B cell (primary cell): Measurements from ENCODE around the gene CD44. TPM values are rescaled to one million over a fixed set of nuclear protein-coding genes. Genes with fewer than 3 reads are reported as not detected.

Source experiments
- ATAC-seq: fragments of 200-7000 bp; cut with Tn5 transposase; one replicate; pipeline ENCODE4 v1.10.0; 2021; ENCODE audit warnings: low read depth, mild to moderate bottlenecking, moderate number of reproducible peaks, moderate library complexity
- CTCF ChIA-PET: fragments of 350-600 bp; sonication (Branson Sonifier 250); formaldehyde crosslinking; loops from one replicate; lab custom pipeline; 2021; ENCODE audit warnings: antibody characterized with exemption, inconsistent platforms; lab: Charles Lee
- POLR2A ChIA-PET: fragments of 350-600 bp; sonication (Branson Sonifier 250); formaldehyde crosslinking; loops from one replicate; lab custom pipeline; 2021; ENCODE audit warnings: antibody characterized with exemption; lab: Charles Lee
- DNase-seq: peaks from one replicate; pipeline ENCODE4 v3.0.0; 2013
- H2AFZ ChIP-seq: 2 replicates; pipeline ENCODE4 v1.6.1; 2012; ENCODE audit warnings: mild to moderate bottlenecking, low read depth, low read length; ENCODE audit not compliant: insufficient read depth, poor library complexity, severe bottlenecking
- H3K27ac ChIP-seq, 2 donors: 1 replicate in 1 of 2; 2 replicates in 1 of 2; pipeline ENCODE4 v1.5.1; 2012 to 2013; ENCODE audit warnings: low read length in 2 of 2, mild to moderate bottlenecking in 2 of 2, moderate library complexity in 1 of 2
- H3K27me3 ChIP-seq, 4 experiments: fragments of 200-600 bp in 1 of 4; sonication (generic) in 1 of 4; replicated peaks in 1 of 4; 1 replicate in 2 of 4; 2 replicates in 2 of 4; pipeline versions ENCODE4 v1.6.1 to v1.7.0; 2013 to 2016; ENCODE audit warnings: low read length in 3 of 4, mild to moderate bottlenecking in 2 of 4, mixed read lengths in 1 of 4, moderate library complexity in 1 of 4; ENCODE audit not compliant: insufficient read depth in 4 of 4, control insufficient read depth in 3 of 4; ENCODE audit errors: control extremely low read depth in 1 of 4
- H3K36me3 ChIP-seq, 2 experiments: replicated peaks in 1 of 2; 1 replicate in 1 of 2; 2 replicates in 1 of 2; pipeline versions ENCODE4 v1.6.1 to v1.7.1; 2013; ENCODE audit warnings: low read length in 1 of 2; ENCODE audit not compliant: insufficient read depth in 2 of 2, control insufficient read depth in 1 of 2; ENCODE audit errors: control extremely low read depth in 1 of 2, extremely low read depth in 1 of 2
- H3K4me1 ChIP-seq, 2 donors: fragments of 200-600 bp in 1 of 2; sonication (generic) in 1 of 2; 1 replicate in 1 of 2; 2 replicates in 1 of 2; pipeline versions ENCODE4 v1.5.1 to v1.6.1; 2013 to 2017; ENCODE audit warnings: low read length in 2 of 2; ENCODE audit not compliant: control insufficient read depth in 2 of 2, insufficient read depth in 2 of 2
- H3K4me2 ChIP-seq: replicated peaks from 2 replicates; pipeline ENCODE3; 2012; ENCODE audit warnings: mild to moderate bottlenecking, low read depth, low read length; ENCODE audit not compliant: poor library complexity, severe bottlenecking
- H3K4me3 ChIP-seq, 5 experiments: fragments of 200-600 bp in 1 of 5; sonication (generic) in 1 of 5; 1 replicate in 3 of 5; 2 replicates in 2 of 5; pipeline versions ENCODE4 v1.5.1 to v1.7.0; 2011 to 2016; ENCODE audit warnings: low read length in 4 of 5, mild to moderate bottlenecking in 4 of 5, low read depth in 2 of 5, control low read depth in 1 of 5, moderate library complexity in 1 of 5; ENCODE audit not compliant: insufficient read depth in 1 of 5; ENCODE audit errors: control extremely low read depth in 1 of 5, extremely low read depth in 1 of 5
- H3K79me2 ChIP-seq: fragments of 200-600 bp; sonication (generic); one replicate; pipeline ENCODE4 v1.6.0; 2016; ENCODE audit warnings: low read length; ENCODE audit not compliant: control insufficient read depth, insufficient read depth
- H3K9ac ChIP-seq: fragments of 200-600 bp; sonication (generic); 2 replicates; pipeline ENCODE4 v1.6.1; 2017; ENCODE audit warnings: mild to moderate bottlenecking, low read length, moderate library complexity
- H3K9me3 ChIP-seq, 3 donors: one replicate each; pipeline versions ENCODE4 v1.6.1 to v1.7.1; 2013; ENCODE audit warnings: low read length in 2 of 3; ENCODE audit not compliant: control insufficient read depth in 2 of 3, insufficient read depth in 1 of 3; ENCODE audit errors: control extremely low read depth in 1 of 3
- H4K20me1 ChIP-seq: 2 replicates; pipeline ENCODE4 v1.6.0; 2012; ENCODE audit warnings: mild to moderate bottlenecking, low read length; ENCODE audit not compliant: insufficient read depth, control insufficient read depth, poor library complexity, severe bottlenecking
- H3K27ac Mint-ChIP-seq: one replicate; pipeline ENCODE4 v1.8.0; 2021; ENCODE audit warnings: mixed read lengths
- H3K27me3 Mint-ChIP-seq: one replicate; pipeline ENCODE4 v1.8.0; 2021; ENCODE audit warnings: mixed read lengths
- H3K4me1 Mint-ChIP-seq: one replicate; pipeline ENCODE4 v1.8.0; 2021; ENCODE audit warnings: mixed read lengths
- H3K4me3 Mint-ChIP-seq: one replicate; pipeline ENCODE4 v1.8.0; 2021; ENCODE audit warnings: mixed read lengths
- H3K9me3 Mint-ChIP-seq: one replicate; pipeline ENCODE4 v1.8.0; 2022; ENCODE audit warnings: mixed read lengths; ENCODE audit not compliant: insufficient read depth
- EZH2 ChIP-seq: IDR thresholded peaks from 2 replicates; pipeline ENCODE4 v1.6.1; 2012; ENCODE audit warnings: borderline replicate concordance, low read depth, mild to moderate bottlenecking, moderate library complexity, low read length; ENCODE audit not compliant: insufficient read depth, poor library complexity, severe bottlenecking
- WGBS: methylation state at CpG from one replicate; pipeline ENCODE4 v1.1.5; 2013; ENCODE audit warnings: missing lambda C conversion rate; ENCODE audit not compliant: insufficient coverage; 5-methylcytosine and 5-hydroxymethylcytosine counted together
- intact Hi-C: fragments of 100-400 bp; cut with micrococcal nuclease; formaldehyde crosslinking; loops from one replicate; pipeline ENCODE4 v1.10.0; 2022
- polyA plus RNA-seq: library from polyadenylated mRNA; depleted of rRNA; stranded (reverse); fragments of >200 nt; gene quantifications from 2 replicates; pipeline ENCODE4 v1.2.3, GENCODE V29; 2012
- total RNA-seq, 2 donors: library from RNA; stranded (reverse); fragments of 120-200 nt in 1 of 2; gene quantifications; 1 replicate in 1 of 2; 2 replicates in 1 of 2; pipeline versions ENCODE4 v1.2.3 to v1.2.4, GENCODE V29; 2013 to 2022
- TF ChIP-seq, protein P1 (sequence below): fragments of 200-600 bp; IDR thresholded peaks from one replicate; pipeline ENCODE4 v1.8.0; 2022; ENCODE audit warnings: antibody characterized with exemption, mild to moderate bottlenecking

The CD44 gene
- total and polyA plus RNA-seq, 2 donors (not counting 1 experiment from before 2014, with no cell fraction given), result 261 to 896 TPM

DNA sequence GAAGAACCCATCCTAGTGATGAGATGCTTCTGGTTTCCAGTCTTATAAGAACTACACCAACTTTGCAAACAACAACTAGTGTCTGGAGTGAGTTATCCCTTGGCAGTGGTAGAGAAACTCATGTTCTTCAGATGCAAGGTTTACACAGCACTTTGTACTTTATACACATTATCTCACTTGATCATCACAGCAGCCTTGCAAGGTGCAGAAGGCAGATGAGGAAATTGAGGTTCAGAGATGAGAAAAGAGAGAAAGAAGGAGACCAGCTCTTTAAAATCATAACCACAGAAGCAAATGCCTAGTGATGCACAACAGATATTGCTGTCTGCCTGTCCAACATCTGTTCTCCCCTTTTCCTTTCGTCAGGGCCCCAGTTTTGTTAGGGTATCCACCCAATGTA is 16.7 kb upstream of the CD44 start:
- no peaks in the 10 kb centered on the region for H4K20me1 ChIP-seq
- CTCF ChIA-PET, result no interaction called here
- H3K4me1 Mint-ChIP-seq, result peaks cover 91% of the 10 kb centered on the region

DNA sequence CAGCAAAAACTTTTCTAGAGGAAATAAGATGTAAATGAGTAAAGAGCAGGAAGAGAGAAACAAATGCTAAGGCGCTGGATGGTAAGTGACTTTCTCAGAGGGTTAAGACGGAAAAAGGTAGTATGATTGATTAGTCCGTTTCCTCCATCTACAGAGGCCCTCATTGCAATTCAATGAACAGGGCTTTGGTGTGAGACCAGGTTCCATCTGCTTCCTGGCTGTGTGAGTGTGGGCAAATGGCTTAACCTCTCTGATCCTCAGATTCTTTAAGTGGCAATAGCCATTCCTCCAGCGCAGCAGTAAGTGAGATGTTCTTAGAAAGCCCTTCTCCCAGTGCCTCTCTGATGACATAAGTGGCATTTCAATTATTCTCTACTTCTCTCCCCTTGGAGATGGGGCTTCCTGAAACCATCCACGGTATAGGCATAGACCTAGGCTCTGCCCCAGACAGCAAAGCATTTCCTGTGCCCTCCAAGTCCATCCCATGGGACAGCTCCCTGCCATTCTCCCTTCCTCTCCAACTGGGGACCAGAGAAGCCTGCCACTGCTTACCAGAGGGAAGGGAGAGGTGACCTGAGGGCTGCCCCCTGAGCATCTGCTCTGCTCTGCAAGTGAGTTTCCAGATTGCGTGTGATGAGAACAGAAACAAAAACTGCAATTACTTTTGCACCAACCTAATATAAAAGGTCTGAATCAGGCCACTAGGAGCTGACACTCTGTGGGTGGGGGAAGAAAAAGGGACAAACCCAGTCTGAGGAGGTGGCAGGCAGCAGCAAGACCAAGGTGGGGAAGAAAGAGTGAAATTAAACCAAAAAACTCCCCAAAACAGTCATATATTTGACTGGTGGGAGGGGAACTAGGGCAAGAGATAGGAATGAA is 12.7 kb upstream of the CD44 start:
- Mint-ChIP-seq H3K27me3 (no peaks in the 10 kb centered on the region), H3K9me3 (no peaks in the 10 kb centered on the region), H3K4me3 (peak overlapping the region; percentile 29), H3K27ac (peak overlapping the region; percentile 74), H3K4me1 (peaks cover 69% of the 10 kb centered on the region)
- TF ChIP-seq, protein P1, sequence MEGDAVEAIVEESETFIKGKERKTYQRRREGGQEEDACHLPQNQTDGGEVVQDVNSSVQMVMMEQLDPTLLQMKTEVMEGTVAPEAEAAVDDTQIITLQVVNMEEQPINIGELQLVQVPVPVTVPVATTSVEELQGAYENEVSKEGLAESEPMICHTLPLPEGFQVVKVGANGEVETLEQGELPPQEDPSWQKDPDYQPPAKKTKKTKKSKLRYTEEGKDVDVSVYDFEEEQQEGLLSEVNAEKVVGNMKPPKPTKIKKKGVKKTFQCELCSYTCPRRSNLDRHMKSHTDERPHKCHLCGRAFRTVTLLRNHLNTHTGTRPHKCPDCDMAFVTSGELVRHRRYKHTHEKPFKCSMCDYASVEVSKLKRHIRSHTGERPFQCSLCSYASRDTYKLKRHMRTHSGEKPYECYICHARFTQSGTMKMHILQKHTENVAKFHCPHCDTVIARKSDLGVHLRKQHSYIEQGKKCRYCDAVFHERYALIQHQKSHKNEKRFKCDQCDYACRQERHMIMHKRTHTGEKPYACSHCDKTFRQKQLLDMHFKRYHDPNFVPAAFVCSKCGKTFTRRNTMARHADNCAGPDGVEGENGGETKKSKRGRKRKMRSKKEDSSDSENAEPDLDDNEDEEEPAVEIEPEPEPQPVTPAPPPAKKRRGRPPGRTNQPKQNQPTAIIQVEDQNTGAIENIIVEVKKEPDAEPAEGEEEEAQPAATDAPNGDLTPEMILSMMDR, result peak; percentile 38
- no peak for TF ChIP-seq EZH2
- ChIA-PET POLR2A (interaction anchor here (0.7 to 1.9 kb wide), 3 partner anchors 13 to 23 kb away, joined by 3 to 5 read pairs (median 5); no protein-coding TSS in a partner anchor), CTCF (interaction anchor here (1.0 to 1.7 kb wide), 3 partner anchors 37 to 121 kb away, joined by 3 to 6 read pairs (median 3); no protein-coding TSS in a partner anchor)
- Histone ChIP-seq H3K4me1 (peaks cover 49 to 60% of the 10 kb centered on the region in 2 donors), H3K4me2 (peak overlapping the region; percentile 62), H3K9me3 (no peaks in the 10 kb centered on the region), H3K79me2 (no peaks in the 10 kb centered on the region), H2AFZ (peak overlapping the region; percentile 56), H3K27me3 (no peaks in the 10 kb centered on the region), H3K36me3 (no peaks in the 10 kb centered on the region), H3K4me3 (peak overlapping the region in 2 of 5 experiments; percentile 12 to 34), H4K20me1 (no peaks in the 10 kb centered on the region), H3K9ac (peak overlapping the region; percentile 13), H3K27ac (peak overlapping the region; percentile 50 to 57)
- intact Hi-C loops, result loop anchor here (1.0 to 5.0 kb wide), 2 partner anchors 13 to 36 kb away; partner anchors contain the start of gene CD44
- 70% methylated on average over 2 of the region's 6 CpGs for WGBS
- peak; percentile 82 for ATAC-seq
- peak; percentile 82 for DNase-seq

More for the DNA sequence above, 16.7 kb upstream of the CD44 start:
- TF ChIP-seq EZH2, result no peak
- Histone ChIP-seq H3K27ac (peak overlapping the region; percentile 16 to 57), H3K4me3 (no peak overlapping the region), H3K27me3 (no peaks in the 10 kb centered on the region), H3K4me1 (peaks cover 76 to 79% of the 10 kb centered on the region in 2 donors), H3K9ac (no peak overlapping the region), H3K36me3 (no peaks in the 10 kb centered on the region), H3K4me2 (peak overlapping the region; percentile 24), H3K9me3 (no peaks in the 10 kb centered on the region), H2AFZ (no peak overlapping the region), H3K79me2 (no peaks in the 10 kb centered on the region)
- intact Hi-C loops, result loop anchor here (2.0 kb wide), 1 partner anchor 16 kb away; no protein-coding TSS in a partner anchor
- Mint-ChIP-seq H3K4me3 (peak overlapping the region; percentile 26), H3K9me3 (no peaks in the 10 kb centered on the region), H3K27ac (peak overlapping the region; percentile 85), H3K27me3 (no peaks in the 10 kb centered on the region)
- POLR2A ChIA-PET, result no interaction called here
- DNase-seq, result peak; percentile 35
- no peak for ATAC-seq
- WGBS, result no CpG with 5 or more reads among the region's 1 CpG
